ENCODE results near the gene GOLGA2. TPM values are rescaled to one million over a fixed set of nuclear protein-coding genes. Genes with fewer than 3 reads are reported as not detected.

GOLGA2 gene
- total RNA-seq, 1 donor from 2014 or later, result 54.8 TPM

DNA sequence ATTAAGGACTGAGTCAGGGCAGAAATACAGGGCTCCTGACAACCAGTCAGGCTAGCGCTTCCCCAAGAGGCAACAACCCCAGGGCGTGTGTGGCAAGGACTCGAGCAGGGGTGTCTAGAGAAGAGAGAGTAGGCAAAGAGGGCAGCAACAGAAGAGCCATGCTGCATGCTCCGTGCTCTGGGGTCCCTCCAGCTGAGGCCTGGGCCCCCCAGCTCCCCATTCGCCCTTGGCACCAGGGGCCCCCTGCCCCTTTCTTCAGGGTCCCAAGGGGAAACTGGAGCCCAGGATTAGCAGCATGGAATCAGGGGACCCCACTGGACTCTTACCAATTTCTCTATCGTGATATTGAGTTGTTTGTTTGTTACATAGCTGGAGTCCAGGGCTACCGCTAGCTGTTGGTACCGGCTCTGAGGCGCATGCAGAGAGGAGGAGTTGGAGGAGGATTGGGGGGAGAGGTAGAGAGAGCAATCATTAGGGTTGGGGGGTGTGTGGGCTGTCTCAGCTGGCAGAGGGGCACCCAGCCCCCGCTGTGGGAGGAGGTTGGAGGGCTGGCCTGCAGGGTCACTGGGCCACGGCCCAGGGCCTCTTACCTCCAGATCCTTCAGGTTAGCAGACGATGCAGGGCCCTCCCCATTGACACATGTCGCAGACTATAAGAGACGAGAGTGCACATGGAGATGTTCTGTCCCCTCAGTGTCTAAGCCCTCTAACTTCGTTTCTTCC lies 8.8 kb downstream of the GOLGA2 start:
- TF ChIP-seq, protein P1, sequence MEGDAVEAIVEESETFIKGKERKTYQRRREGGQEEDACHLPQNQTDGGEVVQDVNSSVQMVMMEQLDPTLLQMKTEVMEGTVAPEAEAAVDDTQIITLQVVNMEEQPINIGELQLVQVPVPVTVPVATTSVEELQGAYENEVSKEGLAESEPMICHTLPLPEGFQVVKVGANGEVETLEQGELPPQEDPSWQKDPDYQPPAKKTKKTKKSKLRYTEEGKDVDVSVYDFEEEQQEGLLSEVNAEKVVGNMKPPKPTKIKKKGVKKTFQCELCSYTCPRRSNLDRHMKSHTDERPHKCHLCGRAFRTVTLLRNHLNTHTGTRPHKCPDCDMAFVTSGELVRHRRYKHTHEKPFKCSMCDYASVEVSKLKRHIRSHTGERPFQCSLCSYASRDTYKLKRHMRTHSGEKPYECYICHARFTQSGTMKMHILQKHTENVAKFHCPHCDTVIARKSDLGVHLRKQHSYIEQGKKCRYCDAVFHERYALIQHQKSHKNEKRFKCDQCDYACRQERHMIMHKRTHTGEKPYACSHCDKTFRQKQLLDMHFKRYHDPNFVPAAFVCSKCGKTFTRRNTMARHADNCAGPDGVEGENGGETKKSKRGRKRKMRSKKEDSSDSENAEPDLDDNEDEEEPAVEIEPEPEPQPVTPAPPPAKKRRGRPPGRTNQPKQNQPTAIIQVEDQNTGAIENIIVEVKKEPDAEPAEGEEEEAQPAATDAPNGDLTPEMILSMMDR (IDR thresholded peaks at IDR 0.05; ENCODE audit: insufficient read depth, low read length, severe bottlenecking), result no peak
- FAIRE-seq (no peak), DNase-seq (ENCODE audit: low read depth) (no peak)
- no peaks in the 10 kb centered on the region for H3K27me3 ChIP-seq (ENCODE audit: control insufficient read depth, insufficient read depth, low read length)
- peaks cover 11% of the 10 kb centered on the region for H3K36me3 ChIP-seq (ENCODE audit: control insufficient read depth, insufficient read depth, low read length)
- H3K4me3 ChIP-seq (ENCODE audit: low read depth, low read length), result no peak overlapping the region

DNA sequence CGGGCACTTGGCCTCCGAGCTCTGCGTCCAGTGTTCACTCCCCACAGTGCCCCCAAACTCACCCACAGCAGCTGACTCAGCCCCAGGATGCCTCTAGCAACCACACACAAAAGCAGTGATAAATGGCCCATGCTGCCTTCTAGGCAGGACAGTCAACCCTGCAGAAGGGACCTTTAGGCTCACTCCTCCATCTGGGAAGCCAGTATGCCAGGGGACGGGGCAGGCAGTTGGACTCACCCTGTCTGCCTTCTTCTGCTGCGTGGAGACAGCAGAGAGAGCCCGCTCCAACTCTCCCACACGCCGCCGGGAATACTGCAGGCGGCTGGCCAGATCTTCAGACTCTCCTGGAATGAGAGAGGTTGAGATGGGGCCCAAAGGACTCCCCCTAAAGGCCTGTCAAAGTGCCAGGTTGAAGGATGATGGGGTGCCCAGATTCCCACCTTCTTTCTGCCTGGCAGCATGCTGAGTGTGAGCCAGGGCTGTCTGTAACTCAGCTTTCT lies 10.4 kb downstream of the GOLGA2 start:
- no peaks in the 10 kb centered on the region for H3K27me3 ChIP-seq (ENCODE audit: control insufficient read depth, insufficient read depth, low read length)
- H3K4me3 ChIP-seq (ENCODE audit: low read depth, low read length), result no peak overlapping the region
- H3K36me3 ChIP-seq (ENCODE audit: control insufficient read depth, insufficient read depth, low read length), result peaks cover 15% of the 10 kb centered on the region
- no peak for DNase-seq (ENCODE audit: low read depth)
- no peak for FAIRE-seq
- TF ChIP-seq, protein P1 (IDR thresholded peaks at IDR 0.05; ENCODE audit: insufficient read depth, low read length, severe bottlenecking), result no peak

DNA sequence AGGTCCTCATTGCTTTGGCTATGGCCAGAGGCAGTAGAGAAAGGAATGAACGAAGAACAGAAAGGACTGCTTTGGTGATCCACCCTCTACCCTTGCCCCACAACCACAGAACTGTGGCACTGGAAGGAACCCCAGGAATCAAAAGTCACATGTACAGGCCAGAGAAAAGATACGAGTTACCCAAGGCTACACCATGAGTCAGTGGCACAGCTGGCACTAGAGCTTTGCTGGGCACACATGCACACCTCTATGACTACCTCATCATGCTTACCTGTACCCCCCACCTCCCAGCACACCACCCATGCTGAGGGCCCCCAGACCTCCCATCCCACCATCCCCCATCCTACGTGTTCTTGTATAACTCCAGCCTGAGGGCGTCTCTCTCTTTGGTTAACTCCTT lies 13.1 kb downstream of the GOLGA2 start:
- peaks cover 21% of the 10 kb centered on the region for H3K36me3 ChIP-seq (ENCODE audit: control insufficient read depth, insufficient read depth, low read length)
- FAIRE-seq (no peak), DNase-seq (ENCODE audit: low read depth) (no peak)
- TF ChIP-seq, protein P1 (IDR thresholded peaks at IDR 0.05; ENCODE audit: insufficient read depth, low read length, severe bottlenecking), result no peak
- H3K4me3 ChIP-seq (ENCODE audit: low read depth, low read length), result no peak overlapping the region
- H3K27me3 ChIP-seq (ENCODE audit: control insufficient read depth, insufficient read depth, low read length), result no peaks in the 10 kb centered on the region

DNA sequence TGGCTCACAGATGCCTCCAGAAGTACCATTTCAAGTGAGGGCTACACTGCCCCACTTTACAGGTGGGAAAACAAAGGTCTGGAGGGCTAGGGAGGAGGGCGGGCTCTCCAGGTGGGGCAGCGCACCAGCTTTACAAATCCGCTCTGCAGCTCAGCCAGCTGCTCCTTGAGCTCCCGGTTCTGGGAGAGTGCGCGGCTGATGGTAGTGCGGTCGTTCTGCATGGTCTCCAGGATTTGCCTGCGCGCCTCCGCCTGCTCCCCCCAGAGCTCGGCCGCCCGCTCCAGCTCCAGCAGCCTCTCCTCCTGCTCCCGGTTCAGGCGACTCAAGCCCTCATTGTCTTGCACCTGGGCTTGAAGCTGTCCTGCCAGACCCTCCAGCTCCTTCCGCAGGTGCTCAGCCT lies 15.5 kb downstream of the GOLGA2 start:
- no peak for FAIRE-seq
- no peaks in the 10 kb centered on the region for H3K27me3 ChIP-seq (ENCODE audit: control insufficient read depth, insufficient read depth, low read length)
- no peak for DNase-seq (ENCODE audit: low read depth)
- TF ChIP-seq, protein P1 (IDR thresholded peaks at IDR 0.05; ENCODE audit: insufficient read depth, low read length, severe bottlenecking), result no peak
- H3K36me3 ChIP-seq (ENCODE audit: control insufficient read depth, insufficient read depth, low read length), result peaks cover 26% of the 10 kb centered on the region
- H3K4me3 ChIP-seq (ENCODE audit: low read depth, low read length), result no peak overlapping the region

DNA sequence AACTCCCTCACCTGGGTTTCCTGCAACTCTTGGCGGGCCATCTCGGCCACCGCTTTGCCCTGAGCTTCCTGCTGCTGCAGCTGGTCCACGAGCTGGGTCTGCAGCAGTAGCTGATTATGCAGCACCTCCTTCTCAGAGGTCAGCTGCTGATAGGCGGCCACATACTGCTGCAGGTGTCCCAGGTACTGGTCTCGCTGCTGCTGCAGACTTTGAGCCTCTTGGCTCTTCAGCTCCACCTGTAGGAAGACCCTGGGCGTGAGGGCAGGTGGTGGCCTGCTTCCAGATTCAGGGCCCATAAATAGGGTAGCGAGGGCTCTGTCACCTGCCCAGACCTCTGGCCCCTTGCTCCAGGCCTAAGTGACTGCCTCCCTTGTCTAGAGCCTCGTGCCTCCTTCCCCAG lies 16.7 kb downstream of the GOLGA2 start:
- H3K27me3 ChIP-seq (ENCODE audit: control insufficient read depth, insufficient read depth, low read length), result no peaks in the 10 kb centered on the region
- H3K4me3 ChIP-seq (ENCODE audit: low read depth, low read length), result no peak overlapping the region
- FAIRE-seq (no peak), DNase-seq (ENCODE audit: low read depth) (no peak)
- TF ChIP-seq, protein P1 (IDR thresholded peaks at IDR 0.05; ENCODE audit: insufficient read depth, low read length, severe bottlenecking), result no peak
- peaks cover 24% of the 10 kb centered on the region for H3K36me3 ChIP-seq (ENCODE audit: control insufficient read depth, insufficient read depth, low read length)

DNA sequence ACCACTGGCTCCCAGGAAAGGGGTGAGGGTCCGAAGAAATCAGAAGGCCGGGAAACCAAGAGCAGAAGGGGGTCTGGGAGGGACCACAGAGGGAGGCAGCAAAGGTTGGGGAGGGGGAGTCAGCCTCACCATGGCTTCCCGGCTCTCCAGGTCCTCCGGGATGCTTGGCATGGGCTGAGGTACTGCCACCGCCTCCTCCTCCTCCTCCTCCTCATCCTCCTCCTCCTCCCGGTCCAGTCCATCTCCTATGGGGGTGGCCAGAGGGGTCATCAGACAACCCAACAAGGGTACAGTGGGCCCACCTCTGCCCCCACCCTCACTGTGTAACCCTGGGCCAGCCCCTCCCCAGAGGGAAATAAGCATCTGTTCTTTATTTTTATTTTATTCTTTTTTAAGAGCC lies 17.5 kb downstream of the GOLGA2 start:
- H3K4me3 ChIP-seq (ENCODE audit: low read depth, low read length), result no peak overlapping the region
- no peak for DNase-seq (ENCODE audit: low read depth)
- no peaks in the 10 kb centered on the region for H3K27me3 ChIP-seq (ENCODE audit: control insufficient read depth, insufficient read depth, low read length)
- TF ChIP-seq, protein P1 (IDR thresholded peaks at IDR 0.05; ENCODE audit: insufficient read depth, low read length, severe bottlenecking), result no peak
- FAIRE-seq, result no peak
- H3K36me3 ChIP-seq (ENCODE audit: control insufficient read depth, insufficient read depth, low read length), result peaks cover 24% of the 10 kb centered on the region

Measured in bronchial epithelial cell (primary cell).